ENCODE results near the gene UGCG.

DNA sequence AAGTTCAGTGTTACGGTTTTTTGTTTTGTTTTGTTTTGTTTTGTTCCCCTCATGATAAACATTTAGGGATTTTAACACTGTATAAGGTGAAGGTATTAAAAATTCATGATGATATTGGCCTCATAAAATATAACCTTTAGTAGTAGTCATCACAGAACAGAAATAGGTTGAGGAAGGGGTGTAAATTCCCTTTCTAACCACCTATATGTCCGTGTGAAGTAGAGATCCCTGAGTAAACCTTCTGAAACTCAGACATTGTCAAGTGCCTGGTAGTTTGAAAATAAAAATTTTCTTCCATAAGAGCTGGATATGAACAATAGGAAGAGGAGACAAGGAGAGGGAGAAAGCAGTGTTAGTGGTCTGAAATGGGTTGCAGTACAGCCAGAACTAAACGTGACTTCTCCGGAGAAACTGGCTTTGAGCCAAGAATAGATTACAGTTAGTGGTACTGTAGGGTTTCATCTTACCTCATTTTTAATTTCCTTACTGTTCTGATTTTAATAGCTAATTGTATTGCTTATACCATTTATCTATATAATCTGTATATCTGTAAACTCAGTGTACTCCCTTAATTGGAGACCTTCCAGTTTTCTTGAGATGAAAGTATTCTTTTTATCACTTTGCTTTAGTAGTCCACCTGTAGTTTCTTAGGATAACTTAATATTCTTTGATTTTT, 18.3 kb downstream of the UGCG start:
- no peak for TF ChIP-seq EZH2 (IDR thresholded peaks at IDR 0.05; ENCODE audit: low read depth)
- TF ChIP-seq, protein P1, sequence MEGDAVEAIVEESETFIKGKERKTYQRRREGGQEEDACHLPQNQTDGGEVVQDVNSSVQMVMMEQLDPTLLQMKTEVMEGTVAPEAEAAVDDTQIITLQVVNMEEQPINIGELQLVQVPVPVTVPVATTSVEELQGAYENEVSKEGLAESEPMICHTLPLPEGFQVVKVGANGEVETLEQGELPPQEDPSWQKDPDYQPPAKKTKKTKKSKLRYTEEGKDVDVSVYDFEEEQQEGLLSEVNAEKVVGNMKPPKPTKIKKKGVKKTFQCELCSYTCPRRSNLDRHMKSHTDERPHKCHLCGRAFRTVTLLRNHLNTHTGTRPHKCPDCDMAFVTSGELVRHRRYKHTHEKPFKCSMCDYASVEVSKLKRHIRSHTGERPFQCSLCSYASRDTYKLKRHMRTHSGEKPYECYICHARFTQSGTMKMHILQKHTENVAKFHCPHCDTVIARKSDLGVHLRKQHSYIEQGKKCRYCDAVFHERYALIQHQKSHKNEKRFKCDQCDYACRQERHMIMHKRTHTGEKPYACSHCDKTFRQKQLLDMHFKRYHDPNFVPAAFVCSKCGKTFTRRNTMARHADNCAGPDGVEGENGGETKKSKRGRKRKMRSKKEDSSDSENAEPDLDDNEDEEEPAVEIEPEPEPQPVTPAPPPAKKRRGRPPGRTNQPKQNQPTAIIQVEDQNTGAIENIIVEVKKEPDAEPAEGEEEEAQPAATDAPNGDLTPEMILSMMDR (conservative IDR thresholded peaks at IDR 0.05), result no peak

Data from PC-9 (cell line).